ENCODE data around the gene DR1. TPM values are rescaled to one million over a fixed set of nuclear protein-coding genes. Genes with fewer than 3 reads are reported as not detected.

DR1 gene
- total and polyA plus RNA-seq, 10 of the 15 experiments (the other 5 are each of a cell fraction or from before 2014, with no cell fraction given): 7.4 to 56.1 (median 35.4) TPM

- TF ChIP-seq ZBTB11 (CRISPR knock-in tag; IDR thresholded peaks at IDR 0.05): peak; percentile 34; the same call in 1 of the 2 replicates
- peak; percentile 19; the same call in 1 of the 2 replicates for TF ChIP-seq ZNF384 (IDR thresholded peaks at IDR 0.05; ENCODE audit: borderline replicate concordance, low read depth, low read length)
- TF ChIP-seq WRNIP1 (IDR thresholded peaks at IDR 0.05; ENCODE audit: borderline replicate concordance, low read depth, low read length): no peak
- TF ChIP-seq ZZZ3 (IDR thresholded peaks at IDR 0.05; ENCODE audit: control insufficient read depth, insufficient read length, low read depth): no peak
- TF ChIP-seq SMARCA5 (IDR thresholded peaks at IDR 0.05): no peak
- TF ChIP-seq KLF5 (IDR thresholded peaks at IDR 0.05; ENCODE audit: partially characterized antibody): peak; percentile 23
- TF ChIP-seq MYC (IDR thresholded peaks at IDR 0.05; ENCODE audit: insufficient read depth, insufficient read length, insufficient replicate concordance, low read length, severe bottlenecking): peak; percentile 86
- TF ChIP-seq ZNF622 (IDR thresholded peaks at IDR 0.05): no peak
- TF ChIP-seq NBN (IDR thresholded peaks at IDR 0.05): peak; percentile 87
- no peak for TF ChIP-seq FOS (IDR thresholded peaks at IDR 0.05; ENCODE audit: borderline replicate concordance, extremely low read depth, insufficient read length)
- TF ChIP-seq CUX1 (IDR thresholded peaks at IDR 0.05; ENCODE audit: insufficient replicate concordance, low read depth, low read length): no peak
- TF ChIP-seq JUNB (IDR thresholded peaks at IDR 0.05): no peak
- no peak for TF ChIP-seq SREBF1 (IDR thresholded peaks at IDR 0.05; ENCODE audit: low read length)
- no peak for TF ChIP-seq RFX5 (IDR thresholded peaks at IDR 0.05; ENCODE audit: low read depth, low read length)
- peak; percentile 16; the same call in 1 of the 2 replicates for TF ChIP-seq STAT1 (conservative IDR thresholded peaks at IDR 0.05)
- no peak for TF ChIP-seq ZNF274 (IDR thresholded peaks at IDR 0.05; ENCODE audit: insufficient read depth, insufficient read length)
- TF ChIP-seq NRF1 (conservative IDR thresholded peaks at IDR 0.05; ENCODE audit: low read depth, low read length): no peak
- TF ChIP-seq SRF (IDR thresholded peaks at IDR 0.05; ENCODE audit: low read depth in 2 of 2, low read length in 2 of 2): 0 out of 4 replicates have a peak, but pooled peaks of 1 of the 2 experiments have one; percentile 52
- no peak for TF ChIP-seq NFYA (IDR thresholded peaks at IDR 0.05; ENCODE audit: borderline replicate concordance, low read depth, low read length)
Observed at GRCh38 chr1:93345633-93346420, at the start of gene DR1 (continued).

Measured in GM12878 (cell line).